NCI-H1436 treated with DMSO at 0.1 percent for 48 hours (cell line): ENCODE measurements around the gene NKTR.

Source experiments
- DNase-seq: peaks from one replicate; lab custom pipeline; 2025; lab: John Stamatoyannopoulos, UW

The NKTR gene

DNA sequence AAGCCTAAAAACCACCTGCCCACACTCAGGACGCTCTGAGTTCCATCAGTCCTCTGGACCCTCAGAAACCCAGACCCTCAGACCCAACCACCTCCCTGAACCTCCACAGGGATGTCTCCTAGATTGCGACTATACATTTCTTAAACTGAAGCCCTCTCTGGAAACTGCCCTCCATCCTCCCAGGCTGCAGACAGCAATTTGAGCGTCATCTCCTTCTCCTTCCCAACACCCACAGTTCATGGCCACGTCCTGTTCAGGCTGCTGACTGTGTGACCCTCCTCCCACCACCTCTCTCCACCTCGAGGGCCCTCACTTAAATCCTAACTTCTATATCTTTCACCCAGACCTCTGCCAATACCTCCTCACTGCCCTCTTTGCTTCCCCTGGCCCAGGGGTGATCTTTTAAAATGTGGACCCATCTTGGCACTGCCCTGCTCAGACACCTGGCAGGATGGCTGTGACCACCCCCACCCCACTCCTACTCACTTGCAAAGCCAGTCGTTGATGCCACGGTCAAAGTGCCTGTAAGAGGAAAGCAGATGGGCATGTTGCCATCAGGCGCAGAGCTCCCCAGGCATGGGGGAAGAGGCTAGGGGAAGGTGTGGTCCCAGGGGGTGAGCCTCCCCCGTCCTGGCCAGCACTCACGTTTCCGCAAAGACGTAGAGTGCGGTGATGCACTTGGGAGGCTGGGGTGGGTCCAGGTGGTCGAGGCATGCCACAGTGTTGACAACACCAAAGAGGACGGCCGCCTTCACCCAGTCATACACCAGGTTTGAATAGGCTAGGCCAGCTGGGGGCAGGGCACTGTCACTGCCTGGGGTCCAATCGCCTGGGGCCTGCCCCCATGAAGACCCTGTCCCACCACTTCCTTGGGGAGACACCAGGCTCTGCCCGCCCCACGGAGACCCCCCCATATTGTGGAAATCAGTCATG is 96.1 kb downstream of the NKTR start:
- DNase-seq, result no peak

DNA sequence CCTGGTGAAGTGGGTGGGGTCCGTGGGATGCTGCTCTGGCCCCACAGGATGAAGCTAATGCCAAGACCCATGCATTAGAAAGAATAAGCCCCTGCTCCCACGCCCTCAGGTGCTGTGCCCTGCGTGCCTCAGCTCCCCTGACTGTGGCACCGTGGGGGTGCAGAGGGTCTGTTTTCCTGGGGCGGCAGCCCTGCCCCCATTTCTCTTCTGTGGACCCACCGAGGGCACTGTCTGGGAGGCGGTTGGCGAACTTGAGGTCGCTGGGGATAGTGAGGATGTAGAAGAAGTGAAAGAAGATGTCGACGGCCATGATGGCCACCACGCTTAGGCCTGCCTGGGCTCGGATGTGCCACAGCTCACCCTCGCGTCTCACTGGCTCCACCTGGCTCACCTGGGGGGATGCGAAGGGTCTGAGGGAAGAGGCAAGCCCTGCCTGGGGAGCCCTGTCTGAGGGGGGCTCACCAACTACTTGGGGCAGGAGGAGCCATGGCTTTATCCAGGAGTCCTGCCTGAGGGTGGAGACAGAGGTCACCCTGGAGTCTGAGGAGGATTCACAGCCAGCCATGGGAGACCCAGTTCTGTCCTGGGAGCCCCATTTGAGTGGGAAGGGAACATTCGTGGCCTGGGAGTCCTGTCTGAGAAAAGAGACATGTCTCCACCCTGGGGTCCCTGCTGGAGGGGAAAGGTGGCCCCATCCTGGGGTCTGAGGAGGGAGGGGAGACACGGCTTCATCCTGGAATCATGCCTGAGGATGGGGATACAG is 97.0 kb downstream of the NKTR start:
- no peak for DNase-seq
